Bronchial epithelial cell (primary cell): Measurements from ENCODE around the gene KLK13. TPM values are rescaled to one million over a fixed set of nuclear protein-coding genes. Genes with fewer than 3 reads are reported as not detected.

Experiments used
- DNase-seq: peaks from one replicate; pipeline ENCODE4 v3.0.0-alpha.2; 2010; ENCODE audit warnings: low read depth
- FAIRE-seq: peaks from 2 replicates; lab custom pipeline; 2011; peaks lifted over from hg19 to GRCh38; lab: Jason Lieb, UNC
- H3K27me3 ChIP-seq: 2 replicates; pipeline ENCODE4 v1.5.1; 2011; ENCODE audit warnings: low read length; ENCODE audit not compliant: control insufficient read depth, insufficient read depth
- H3K36me3 ChIP-seq: 2 replicates; pipeline ENCODE4 v1.5.1; 2011; ENCODE audit warnings: low read length; ENCODE audit not compliant: control insufficient read depth, insufficient read depth
- H3K4me3 ChIP-seq: 2 replicates; pipeline ENCODE4 v1.5.1; 2011; ENCODE audit warnings: mild to moderate bottlenecking, low read depth, low read length, control low read depth
- total RNA-seq: library from RNA; depleted of rRNA; stranded (reverse); fragments of >200 nt; gene quantifications from 2 replicates; pipeline ENCODE4 v1.2.1, GENCODE V29; 2014
- TF ChIP-seq, protein P1 (sequence below): IDR thresholded peaks from 2 replicates; pipeline ENCODE4 v1.5.1; 2011; ENCODE audit warnings: mild to moderate bottlenecking, moderate library complexity, low read length, control low read depth, inconsistent platforms; ENCODE audit not compliant: insufficient read depth, severe bottlenecking

KLK13 gene, protein sequence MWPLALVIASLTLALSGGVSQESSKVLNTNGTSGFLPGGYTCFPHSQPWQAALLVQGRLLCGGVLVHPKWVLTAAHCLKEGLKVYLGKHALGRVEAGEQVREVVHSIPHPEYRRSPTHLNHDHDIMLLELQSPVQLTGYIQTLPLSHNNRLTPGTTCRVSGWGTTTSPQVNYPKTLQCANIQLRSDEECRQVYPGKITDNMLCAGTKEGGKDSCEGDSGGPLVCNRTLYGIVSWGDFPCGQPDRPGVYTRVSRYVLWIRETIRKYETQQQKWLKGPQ
- total RNA-seq, result 0.26 and 0.51 TPM in 2 replicates

DNA sequence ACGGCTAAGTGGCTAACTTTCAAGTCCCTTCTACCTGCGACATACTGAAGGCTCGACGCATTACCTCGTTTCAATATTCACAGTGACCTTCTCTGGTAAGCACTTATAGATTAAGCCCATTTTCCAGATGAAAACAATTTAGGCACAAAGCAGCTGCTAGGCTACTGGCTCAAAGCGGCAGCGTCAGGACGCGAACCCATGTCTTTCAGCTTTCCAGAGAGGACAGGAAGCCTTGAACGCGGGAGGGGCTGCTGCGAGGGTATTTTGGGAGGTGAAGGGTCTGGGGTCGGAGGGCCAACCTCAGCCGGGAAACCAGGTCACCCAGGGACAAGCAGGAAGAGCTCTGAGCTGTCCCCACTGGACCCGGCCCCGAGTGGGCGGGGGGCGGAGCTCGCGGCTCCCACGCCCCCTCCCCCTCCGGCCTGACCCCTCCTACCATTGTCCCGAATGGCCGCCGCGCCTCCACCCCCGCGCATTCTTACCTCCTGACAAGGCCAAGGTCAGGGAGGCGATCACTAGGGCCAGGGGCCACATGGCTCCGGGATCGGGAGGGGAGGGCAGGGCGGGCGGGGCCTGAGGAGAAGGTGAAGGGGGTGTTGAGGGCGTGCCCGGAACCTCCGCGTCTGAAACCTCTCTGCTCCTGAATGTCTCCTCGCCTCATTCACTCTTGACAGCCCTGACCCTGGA lies at the start of gene KLK13:
Gene KLK13, minus strand, starts transcription at position 559 of the 687 bp plus-strand sequence. Its CDS starts 25 bp downstream, at position 534.
- Histone ChIP-seq H3K36me3 (no peaks in the 10 kb centered on the region), H3K27me3 (no peaks in the 10 kb centered on the region), H3K4me3 (no peak within 1 kb of the TSS)
- DNase-seq (peak; percentile 16), FAIRE-seq (no peak)
- TF ChIP-seq, protein P1, sequence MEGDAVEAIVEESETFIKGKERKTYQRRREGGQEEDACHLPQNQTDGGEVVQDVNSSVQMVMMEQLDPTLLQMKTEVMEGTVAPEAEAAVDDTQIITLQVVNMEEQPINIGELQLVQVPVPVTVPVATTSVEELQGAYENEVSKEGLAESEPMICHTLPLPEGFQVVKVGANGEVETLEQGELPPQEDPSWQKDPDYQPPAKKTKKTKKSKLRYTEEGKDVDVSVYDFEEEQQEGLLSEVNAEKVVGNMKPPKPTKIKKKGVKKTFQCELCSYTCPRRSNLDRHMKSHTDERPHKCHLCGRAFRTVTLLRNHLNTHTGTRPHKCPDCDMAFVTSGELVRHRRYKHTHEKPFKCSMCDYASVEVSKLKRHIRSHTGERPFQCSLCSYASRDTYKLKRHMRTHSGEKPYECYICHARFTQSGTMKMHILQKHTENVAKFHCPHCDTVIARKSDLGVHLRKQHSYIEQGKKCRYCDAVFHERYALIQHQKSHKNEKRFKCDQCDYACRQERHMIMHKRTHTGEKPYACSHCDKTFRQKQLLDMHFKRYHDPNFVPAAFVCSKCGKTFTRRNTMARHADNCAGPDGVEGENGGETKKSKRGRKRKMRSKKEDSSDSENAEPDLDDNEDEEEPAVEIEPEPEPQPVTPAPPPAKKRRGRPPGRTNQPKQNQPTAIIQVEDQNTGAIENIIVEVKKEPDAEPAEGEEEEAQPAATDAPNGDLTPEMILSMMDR, result no peak

DNA sequence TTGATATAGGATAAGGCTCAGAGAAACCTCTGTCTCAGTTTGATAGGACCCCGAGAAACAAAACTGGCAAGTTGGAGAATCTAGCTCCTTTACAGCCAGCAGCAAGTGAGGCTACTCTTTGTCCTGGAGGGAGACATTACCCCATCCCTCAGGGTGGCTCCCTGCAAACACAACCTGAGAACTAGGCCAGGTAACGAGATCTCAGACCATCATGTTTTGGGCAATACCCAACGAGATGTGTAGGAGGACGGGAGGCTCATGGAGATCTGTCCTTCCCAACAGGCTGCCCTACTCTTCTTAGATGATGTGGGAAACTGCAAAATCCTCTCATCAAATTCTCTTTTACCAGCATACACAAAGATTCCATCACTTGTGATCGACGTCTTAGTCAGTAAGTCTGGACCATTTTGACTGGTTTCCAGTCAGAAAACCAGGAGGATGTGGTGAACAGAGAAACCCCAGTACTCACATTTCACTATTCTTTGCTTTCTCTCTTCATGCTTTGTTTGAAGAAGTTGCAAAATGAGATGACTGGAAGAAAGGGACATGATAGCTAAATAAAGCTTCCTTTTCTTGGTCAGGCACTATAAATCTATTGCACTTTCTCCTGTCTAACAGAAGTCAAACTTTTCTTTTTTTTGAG lies 49.3 kb upstream of the KLK13 start:
- no peaks in the 10 kb centered on the region for H3K27me3 ChIP-seq
- DNase-seq, result no peak
- H3K4me3 ChIP-seq, result no peak overlapping the region
- TF ChIP-seq, protein P1, result no peak
- H3K36me3 ChIP-seq, result no peaks in the 10 kb centered on the region
- no peak for FAIRE-seq

GRCh38 chr19:51111606-51112005 lies 46.7 kb upstream of the KLK13 start:
- H3K4me3 ChIP-seq, result no peak overlapping the region
- DNase-seq (no peak), FAIRE-seq (no peak)
- H3K27me3 ChIP-seq, result no peaks in the 10 kb centered on the region
- H3K36me3 ChIP-seq, result no peaks in the 10 kb centered on the region
- TF ChIP-seq, protein P1, result peak; percentile 39

- TF ChIP-seq, protein P1, result no peak
- no peak overlapping the region for H3K4me3 ChIP-seq
- DNase-seq (no peak), FAIRE-seq (no peak)
- H3K27me3 ChIP-seq, result no peaks in the 10 kb centered on the region
- peaks cover 2% of the 10 kb centered on the region for H3K36me3 ChIP-seq
These were observed 45.7 kb upstream of the KLK13 start for GRCh38 chr19:51110666-51110971.

DNA sequence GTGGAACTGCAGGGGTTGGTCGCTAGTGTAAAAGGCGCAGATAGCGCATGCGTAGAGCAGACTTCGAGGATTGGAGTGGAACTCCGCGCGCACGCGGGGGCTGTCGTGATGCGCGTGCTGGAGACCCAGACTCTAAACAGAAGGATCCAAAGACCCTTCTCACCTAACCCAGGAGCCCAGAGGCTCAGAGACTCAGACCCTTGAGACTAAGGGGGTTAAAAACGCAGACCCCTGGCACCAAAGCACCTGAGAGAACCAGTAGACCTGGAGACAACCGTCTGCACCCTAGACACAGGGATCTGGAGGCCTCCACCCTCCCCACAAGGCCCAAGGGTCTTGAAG lies 43.9 kb upstream of the KLK13 start:
- peaks cover 9% of the 10 kb centered on the region for H3K36me3 ChIP-seq
- H3K4me3 ChIP-seq, result peak overlapping the region; percentile 64
- DNase-seq (no peak), FAIRE-seq (no peak)
- H3K27me3 ChIP-seq, result no peaks in the 10 kb centered on the region
- TF ChIP-seq, protein P1, result no peak
